GM21423 (cell line): ENCODE results near the gene ELMO1.

ENCODE experiments used
- ATAC-seq: cut with Tn5 transposase; IDR thresholded peaks from one replicate; pipeline ENCODE4 v1.9.1; 2021; ENCODE audit warnings: mild to moderate bottlenecking, moderate library complexity; ENCODE audit not compliant: unreplicated experiment

The ELMO1 gene

DNA sequence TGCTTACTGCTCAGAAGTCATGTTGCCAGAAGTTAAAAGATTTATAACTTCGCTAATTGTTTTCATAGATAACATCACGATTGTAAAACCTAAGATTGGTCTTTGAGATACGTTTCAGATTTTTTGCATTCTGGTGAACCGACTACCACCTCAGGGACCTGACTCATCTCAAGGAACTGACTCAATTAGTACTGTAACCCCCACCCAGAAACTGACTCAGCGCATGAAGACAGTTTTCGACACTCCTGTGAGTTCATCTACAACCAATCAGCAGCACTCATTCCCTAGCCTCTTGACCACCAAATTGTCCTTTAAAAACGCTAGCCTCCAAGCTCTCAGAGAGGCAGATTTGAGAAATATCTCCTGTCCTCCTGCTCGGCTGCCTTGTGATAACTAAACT, 72.3 kb downstream of the ELMO1 start:
- no peak for ATAC-seq

DNA sequence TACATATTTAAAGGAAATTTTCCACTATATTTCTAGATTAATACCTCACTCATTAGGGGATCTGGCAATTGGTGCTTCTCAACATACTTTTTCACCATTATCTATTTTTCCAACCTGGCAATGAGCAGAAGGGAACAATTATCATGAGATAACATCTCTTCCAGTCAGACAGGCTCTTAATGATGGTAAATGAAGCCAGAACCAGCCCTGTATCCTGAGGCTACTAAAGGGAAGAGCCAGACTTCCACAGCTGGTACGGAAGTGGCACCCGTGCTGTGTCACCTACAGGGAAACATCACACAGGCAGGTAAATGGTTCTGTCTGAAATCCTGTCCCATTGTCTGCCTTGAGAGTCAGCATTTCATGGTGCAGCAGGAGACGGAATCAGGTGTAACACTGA, 75.9 kb downstream of the ELMO1 start:
- ATAC-seq = no peak

DNA sequence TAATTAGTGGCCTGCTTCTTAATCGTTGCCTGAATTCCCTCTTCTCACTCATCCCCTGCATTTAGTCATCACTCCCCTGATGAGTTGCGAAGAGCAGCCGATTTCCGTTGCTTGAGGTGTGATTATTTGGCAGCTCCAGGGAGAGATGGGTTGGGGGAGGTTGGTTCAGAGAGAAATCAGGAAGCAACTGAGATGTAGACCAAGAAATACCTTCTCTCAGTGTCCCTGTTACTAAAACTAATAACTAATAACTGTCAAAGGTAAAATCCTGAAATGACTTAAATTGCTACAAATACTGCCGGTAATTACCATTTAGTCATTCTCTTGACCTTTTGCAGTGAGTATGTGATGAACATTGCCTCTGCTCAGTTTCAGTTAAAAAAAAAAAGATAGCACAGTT, 76.9 kb downstream of the ELMO1 start:
- no peak for ATAC-seq

DNA sequence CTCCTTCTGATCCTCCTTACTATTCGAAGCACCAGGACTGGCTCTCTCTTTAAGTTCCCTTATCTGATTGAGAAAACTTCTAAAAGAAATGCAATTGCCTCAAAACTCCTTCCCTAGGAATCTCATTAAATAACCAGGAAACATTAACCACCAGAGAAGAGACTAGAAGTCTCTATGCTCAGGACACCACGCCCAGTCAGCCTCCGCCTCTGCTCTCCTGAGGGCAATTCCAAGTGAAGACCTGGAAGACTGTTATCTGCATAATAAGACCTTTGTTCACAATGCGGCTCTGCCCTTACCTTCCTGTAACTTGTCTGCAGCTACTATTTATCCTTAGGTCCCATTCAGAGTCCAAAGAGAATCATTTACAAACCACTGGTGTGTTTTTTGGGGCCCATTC, 78.8 kb downstream of the ELMO1 start:
- ATAC-seq = no peak

DNA sequence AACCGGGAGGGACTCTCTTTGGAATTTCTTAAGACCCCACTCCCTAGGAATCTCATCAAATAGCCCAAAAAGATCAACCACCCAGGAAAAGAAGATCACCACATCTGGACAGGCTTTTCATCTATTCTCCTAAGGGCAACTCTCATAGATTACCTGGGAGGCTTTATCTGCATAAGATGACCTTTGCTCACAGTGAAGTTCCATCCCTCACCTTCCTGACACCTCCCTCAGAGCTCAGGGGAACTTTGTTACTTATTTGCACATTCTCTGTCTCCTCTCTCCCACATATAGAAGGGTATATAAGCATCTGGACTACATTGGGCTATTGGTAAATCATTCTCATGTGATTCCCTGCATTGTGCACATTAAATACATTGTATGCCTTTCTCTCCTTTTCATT, 80.1 kb downstream of the ELMO1 start:
- no peak for ATAC-seq

DNA sequence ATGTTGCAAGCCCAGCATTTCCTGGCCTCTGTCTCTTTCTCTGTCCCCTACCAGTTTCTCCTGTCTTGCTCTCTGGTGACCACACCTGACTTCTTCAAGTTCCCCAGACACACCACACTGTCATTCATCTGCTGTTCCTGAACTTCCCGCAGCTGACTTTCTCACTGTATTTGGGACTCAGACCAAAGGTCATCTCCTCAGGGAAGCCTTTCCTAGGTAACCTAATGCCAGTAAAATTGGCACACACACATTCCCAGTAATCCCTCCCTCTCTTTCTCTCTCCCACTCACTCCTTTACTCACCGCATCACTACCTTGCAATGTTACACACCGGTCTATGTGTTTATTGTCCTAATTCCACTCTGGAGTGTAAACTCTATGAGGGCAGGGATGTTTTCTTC, 81.7 kb downstream of the ELMO1 start:
- no peak for ATAC-seq

DNA sequence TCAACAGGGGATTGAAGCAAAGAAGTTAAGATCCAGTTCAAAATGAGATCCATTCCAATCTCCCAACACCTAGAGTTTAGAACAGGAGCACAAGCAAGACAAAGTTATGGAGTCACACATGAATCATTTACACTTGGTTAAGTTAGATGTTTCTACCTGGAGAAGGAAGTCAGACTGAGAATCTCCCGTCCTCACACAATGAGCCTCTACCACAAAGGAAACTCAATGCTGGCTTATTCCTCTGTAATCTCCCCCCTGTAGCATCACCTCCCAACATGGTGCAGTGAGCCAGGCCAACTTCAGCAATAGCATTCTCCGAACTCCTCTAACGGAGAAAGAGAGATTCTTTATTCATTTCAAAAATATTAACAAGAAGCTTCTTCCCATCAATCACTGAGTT, 82.2 kb downstream of the ELMO1 start:
- ATAC-seq = no peak

DNA sequence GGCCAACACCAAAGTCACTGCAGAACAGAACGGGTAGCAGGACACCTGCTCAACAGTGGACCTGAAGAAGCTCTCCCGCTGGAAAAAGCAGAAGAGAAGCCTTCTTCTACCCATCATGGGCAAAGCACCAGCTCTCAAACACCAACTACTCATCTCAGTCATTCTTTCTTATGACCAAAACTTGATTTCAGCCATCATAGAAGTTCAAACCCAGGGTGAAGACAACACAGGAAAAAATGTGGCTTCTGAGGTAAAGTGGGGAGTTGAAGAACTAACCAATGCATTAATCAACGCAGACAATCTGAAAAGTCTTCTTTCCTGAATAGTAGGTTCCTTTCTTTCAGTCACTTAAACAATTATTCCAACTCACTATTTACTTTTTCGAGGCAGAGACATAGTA, 83.3 kb downstream of the ELMO1 start:
- no peak for ATAC-seq

DNA sequence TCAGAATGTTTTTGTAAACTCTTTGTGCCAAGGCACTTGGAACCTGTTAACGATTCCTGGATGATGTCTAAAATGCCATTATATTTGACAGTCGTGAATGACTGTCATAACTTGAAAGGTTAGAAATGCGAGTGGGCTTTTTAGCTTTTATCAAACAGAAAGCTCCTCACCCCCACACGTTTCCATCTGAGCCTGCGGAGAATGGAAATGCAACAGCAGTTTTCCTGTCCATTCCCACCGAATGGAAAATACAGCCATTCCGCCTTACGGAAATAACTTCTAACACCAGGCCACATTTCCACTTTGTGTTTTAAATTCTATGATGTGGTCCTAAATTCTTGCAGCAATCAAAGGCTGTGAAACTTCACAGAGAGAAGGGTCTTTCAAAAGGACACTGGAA, 83.8 kb downstream of the ELMO1 start:
- ATAC-seq = no peak

DNA sequence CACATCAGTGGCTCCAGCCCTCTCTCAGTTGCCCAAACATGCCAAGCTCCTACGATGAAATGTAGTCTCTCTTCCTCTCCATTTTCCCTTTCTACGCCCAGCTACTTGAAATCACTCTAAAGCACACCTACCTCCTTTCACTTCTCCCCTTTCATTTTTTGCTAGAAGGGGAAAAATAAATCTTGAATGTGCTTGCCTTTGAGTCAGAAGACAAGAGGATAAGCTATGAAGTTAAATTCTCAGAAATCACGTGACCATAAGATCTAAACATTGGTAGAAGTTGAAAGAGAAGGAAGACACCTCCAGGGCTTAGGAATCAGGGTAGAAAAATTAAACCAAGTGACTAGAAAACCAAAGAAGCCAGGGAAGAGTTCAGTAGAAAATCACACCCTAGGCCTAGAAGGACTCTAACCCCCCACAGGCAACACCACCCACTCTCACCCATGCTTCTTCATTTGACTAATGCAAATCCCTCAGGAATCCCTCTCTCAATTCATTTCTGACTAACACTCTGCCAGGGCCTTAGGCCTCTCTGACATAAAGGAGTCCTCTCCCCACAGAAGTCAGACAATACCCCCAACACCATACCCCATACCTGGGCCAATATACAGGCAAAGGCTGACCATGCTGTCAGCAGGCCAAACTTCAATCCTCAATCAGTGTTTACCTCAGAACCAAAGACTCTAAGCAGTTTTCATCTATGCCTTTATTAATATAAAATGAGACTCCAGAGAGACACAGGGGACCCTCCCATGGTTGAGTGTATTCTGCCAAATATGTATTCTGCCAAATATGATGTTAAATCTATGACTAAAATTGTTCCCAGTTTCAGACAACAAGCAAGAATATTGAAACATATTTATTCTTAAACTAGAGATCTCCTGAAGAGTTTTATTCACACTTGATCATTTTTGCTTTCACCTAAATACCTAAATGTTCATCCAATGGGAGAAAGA, 84.8 kb downstream of the ELMO1 start:
- ATAC-seq = no peak

DNA sequence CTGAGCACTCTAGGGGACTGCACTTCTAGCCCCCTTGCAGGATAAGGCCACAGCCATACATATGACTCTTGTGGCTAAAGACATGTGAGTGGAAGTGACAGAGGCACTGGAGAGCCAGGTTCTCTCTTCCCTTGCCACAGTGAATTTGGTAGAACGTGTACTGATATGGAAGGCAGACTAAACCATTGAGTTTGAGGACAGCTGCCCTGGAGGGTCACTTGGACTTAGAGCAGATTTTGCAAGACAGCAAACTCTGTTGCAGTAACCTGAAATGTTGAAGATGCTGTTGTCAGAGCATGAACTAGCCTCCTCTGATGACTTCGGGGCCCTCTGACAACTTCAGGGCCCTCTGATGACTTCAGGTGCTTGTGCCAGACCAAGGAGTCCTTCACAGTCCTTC, 85.9 kb downstream of the ELMO1 start:
- ATAC-seq = no peak

DNA sequence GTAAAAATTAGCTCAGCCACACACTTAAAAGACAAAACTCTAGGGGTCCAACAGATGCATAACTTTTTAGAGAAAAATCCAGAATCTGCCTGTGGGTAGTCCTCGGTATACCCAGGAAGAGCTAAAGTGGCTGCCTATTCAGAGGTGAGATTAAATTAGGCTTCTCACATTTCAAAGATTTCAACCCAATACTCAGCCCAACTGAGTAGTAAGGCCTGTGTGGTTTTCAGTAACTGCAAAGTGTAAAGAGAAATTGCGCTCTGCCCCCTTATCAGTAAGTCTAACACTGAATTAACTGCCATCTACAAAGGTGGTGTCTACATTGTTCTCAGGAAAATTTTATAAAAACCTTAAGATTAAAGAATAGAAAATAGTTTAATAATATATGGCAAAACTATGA, 88.2 kb downstream of the ELMO1 start:
- ATAC-seq = no peak

DNA sequence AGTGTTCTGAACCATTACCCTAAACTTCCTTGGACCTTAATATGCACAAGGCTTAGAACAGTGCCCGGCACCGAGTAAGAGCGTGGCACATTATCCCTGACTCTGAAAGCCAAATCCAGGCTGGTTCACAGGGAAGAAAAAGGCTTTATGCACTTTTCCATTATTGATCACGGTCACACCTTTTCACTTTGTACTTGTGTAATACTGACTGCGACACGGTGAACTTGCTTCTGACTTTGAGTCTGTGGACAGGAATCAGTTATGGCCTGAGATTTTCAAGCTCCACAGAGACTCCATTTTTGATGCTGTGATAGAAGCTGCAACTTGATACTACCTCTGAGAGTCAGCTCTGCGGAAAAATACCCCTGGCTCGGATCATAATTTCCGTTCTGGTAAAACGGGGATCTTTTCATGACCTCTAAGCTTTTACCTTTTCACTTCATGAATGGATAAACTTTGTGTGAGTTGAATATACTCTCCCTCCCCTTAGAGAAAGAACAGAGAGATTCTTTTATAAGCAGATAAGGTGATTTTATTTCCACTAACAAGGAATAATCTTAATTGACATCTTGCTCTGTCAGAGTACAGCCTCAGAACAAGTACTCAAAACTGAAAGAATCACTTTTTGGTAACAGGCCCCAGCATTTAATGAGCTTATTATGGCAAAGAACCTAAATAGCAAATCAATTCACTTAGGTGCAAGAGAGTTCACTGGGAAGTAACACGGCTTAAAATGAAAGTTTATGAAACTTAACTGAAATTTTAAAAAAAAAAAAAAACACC, 88.8 kb downstream of the ELMO1 start:
- ATAC-seq = no peak

DNA sequence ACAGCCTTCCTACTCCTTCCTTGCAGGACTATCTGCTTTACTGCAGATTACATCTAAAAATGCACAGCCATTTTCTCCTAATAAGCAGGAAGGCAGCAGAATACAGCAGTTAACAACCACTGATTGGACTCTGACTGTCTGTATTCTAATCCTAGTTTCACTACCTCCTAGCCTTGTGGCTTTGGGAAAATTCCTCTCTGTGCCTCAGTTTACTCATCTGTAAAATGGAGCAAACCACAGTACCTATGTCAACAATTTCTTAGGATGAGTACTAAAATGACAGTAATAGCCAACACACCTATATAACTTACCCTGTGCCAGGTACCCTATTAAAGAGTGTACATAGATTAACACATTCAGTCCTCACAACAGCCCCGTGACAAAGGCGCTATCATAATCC, 89.5 kb downstream of the ELMO1 start:
- ATAC-seq = no peak

DNA sequence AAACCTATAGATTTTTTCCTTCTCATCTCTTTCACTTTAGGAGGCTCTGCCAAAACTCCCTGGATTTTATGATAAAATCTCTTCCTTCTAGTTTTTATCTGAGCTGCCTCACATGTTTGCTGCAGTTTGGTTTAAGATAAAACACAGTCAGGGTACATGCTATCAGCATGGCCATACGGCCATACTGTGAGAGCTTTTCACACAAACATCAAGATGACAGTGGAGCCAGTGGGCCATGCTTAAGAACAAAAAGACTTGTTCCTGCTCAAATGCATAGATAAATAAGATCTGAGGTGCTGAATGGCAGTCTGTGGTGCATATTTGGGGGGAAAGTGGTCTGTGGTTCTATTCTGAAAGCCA, 91.0 kb downstream of the ELMO1 start:
- ATAC-seq = no peak

DNA sequence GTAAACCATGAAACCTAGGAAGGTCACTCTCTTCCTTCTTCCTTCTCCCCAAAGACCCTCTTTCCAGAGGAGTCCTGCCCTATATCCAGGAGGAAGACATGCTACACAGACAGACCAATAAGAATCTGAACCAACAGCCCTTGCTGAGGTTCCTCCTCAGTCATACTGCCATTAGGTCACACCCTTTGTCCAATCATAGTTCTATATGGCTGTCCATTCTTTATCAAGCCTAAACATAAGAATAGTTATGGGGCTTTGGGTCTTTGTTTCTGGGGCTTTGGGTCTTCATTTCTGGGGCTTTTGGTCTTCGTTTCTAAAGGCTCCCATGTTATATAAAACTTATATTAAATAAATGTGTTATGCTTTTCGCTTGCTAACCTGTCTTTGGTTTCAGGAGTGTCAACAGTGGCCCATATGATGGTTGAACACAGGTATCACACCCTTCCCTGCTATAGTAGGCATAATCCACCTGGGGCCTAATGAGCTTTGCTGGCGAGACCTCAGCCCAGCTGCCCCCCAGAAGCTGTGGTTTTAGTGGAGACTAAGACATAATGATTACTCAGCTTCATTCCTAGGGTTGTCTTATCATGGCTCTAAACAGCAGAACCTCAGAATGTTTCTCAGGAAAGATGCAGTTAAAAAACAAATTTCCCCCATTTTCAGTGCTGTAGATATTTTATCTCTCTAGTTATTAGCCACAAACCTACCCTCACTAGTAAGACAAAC, 91.6 kb downstream of the ELMO1 start:
- no peak for ATAC-seq

DNA sequence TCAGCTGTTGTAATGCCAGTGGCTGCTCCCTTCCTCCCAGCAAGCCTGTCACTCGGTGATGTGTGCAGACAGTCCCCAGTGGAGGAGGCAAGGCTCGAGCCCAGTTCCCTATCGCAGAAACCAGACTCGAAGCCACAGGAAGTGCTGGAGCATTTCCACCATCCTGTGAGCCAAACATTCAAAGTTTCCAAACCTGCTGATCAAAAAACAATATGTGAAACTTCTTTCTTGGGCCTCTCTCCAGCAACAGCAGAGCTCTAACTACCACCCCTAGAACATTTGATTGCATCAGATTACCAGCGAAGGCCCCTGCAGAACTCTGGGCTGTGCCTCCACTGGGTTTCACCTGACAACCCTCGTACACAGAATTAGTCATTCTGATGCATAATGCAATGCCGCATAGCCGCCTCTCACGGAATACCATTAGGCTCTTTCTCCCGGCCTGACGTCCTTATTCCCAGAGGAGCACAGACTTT, 94.0 kb downstream of the ELMO1 start:
- ATAC-seq = peak; percentile 36

DNA sequence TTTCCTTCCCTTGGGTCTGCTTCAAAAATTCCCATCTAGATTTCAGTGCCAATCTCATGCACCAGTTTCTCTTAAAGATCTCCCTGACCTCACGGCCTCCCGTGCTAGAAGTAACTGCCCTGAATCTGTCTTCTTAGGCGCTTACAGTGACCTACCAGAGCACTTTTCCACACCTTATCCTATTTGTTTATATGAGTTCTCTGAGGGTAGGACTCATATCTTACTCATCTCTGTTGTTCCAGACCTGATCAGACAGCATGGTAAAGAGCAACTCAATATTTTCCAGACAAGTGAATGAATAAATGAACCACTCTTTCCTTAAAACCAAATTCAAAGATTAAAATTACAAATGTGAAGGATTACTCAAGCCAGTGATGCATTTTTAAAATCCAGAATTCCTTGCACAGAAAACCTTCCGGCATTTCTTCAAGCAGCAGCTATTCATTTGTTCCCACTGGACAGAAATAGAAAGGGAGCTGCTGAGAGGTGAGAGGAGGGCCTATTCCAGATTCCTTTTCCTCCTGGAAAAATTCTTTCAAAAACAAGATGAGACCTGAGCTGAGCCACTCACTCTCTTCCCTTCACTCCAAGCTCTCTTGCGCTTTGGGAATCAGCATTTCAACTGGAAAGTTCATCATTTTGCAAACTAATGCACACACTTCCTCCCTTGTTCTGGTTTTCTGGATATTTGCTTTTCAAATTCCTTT, 94.6 kb downstream of the ELMO1 start:
- no peak for ATAC-seq

DNA sequence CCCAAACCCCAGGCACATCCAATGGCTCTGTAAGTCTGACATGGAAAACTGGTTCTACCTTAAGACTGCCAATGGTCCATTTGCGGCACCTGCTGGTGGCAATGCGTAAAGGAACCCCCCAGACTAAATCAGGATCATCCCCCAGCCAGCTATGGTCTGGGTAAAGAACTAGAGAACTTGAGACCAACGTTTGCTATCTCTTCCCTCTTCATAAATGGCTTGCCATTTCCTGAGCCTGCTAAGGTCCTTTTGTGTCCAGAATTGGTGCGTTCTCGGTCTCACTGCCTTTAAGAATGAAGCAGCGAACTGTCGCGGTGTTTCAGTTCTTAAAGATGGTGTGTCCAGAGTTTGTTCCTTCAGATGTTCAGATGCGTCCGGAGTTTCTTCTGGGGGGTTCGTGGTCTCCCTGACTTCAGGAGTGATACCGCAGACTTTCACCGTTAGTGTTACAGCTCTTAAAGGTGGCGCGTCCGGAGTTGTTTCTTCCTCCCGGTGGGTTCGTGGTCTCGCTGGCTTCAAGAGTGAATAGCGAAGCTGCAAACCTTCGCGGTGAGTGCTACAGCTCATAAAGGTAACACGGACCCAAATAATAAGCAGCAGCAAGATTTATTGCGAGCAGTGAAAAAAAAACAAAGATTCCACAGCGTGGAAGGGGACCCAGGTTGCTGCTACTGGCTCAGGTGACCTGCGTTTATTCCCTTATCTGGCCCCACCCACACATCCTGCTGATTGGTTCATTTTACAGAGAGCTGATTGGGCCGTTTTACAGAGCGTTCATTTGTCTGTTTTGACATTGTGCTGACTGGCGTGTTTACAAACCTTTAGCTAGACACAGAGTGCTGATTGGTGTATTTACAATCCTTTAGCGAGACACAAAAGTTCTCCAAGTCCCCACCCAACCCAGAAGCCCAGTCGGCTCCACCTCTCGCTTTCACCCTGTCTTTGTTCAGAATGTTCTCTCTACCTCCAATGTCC, 95.4 kb downstream of the ELMO1 start:
- peak; percentile 48 for ATAC-seq
